ENCODE results near the gene MDFIC2. TPM values are rescaled to one million over a fixed set of nuclear protein-coding genes. Genes with fewer than 3 reads are reported as not detected.

The MDFIC2 gene
- total RNA-seq, 1 experiment from 2014 or later = not detected

DNA sequence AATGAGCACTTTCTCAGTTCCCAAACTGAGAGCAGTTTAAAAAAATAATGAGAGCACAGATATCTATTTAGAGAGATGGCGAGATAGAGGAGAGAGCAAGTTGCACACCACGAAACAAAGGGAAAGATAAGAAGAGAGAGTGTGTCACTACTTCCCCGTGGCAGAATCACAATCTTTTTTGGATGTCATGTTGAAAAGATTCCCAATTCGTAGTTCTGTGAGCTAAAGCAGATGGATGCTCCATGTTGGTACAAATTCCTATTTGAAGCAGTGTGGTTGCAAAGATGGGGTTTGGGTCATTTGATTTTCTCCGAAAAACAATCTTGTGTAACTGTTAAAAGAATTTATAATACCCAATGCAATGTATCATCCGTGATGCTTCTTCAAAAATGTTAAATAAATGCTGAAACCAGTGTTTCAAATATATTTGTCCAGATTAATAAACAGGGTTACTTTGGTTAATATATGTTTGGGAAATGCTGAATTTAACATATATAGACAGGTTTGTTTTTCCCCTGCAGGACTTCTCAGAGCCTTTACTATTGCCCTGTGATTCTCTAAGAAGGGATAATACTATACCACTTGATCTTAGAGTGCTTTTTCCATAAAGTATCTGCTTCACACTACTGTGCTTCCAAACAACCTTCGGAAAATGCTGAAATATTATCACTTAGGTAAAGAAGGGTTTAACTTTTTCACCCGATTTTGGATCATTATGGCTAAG lies 128.5 kb downstream of the MDFIC2 start:
- H3K9me3 Mint-ChIP-seq (ENCODE audit: low read depth, unreplicated experiment) = no peaks in the 10 kb centered on the region
- CTCF ChIA-PET = no interaction called here
- no peak for DNase-seq
- H3K27ac Mint-ChIP-seq (ENCODE audit: unreplicated experiment) = no peak overlapping the region
- H3K4me3 Mint-ChIP-seq (ENCODE audit: low read depth, unreplicated experiment) = no peak overlapping the region
- H3K27me3 Mint-ChIP-seq (ENCODE audit: unreplicated experiment) = no peaks in the 10 kb centered on the region
- no peaks in the 10 kb centered on the region for H3K4me1 Mint-ChIP-seq (ENCODE audit: low read depth, unreplicated experiment)
- TF ChIP-seq, protein P1, sequence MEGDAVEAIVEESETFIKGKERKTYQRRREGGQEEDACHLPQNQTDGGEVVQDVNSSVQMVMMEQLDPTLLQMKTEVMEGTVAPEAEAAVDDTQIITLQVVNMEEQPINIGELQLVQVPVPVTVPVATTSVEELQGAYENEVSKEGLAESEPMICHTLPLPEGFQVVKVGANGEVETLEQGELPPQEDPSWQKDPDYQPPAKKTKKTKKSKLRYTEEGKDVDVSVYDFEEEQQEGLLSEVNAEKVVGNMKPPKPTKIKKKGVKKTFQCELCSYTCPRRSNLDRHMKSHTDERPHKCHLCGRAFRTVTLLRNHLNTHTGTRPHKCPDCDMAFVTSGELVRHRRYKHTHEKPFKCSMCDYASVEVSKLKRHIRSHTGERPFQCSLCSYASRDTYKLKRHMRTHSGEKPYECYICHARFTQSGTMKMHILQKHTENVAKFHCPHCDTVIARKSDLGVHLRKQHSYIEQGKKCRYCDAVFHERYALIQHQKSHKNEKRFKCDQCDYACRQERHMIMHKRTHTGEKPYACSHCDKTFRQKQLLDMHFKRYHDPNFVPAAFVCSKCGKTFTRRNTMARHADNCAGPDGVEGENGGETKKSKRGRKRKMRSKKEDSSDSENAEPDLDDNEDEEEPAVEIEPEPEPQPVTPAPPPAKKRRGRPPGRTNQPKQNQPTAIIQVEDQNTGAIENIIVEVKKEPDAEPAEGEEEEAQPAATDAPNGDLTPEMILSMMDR (IDR thresholded peaks at IDR 0.05; ENCODE audit: unreplicated experiment) = no peak
- no peaks in the 10 kb centered on the region for H3K36me3 Mint-ChIP-seq (ENCODE audit: insufficient read depth, unreplicated experiment)
- intact Hi-C loops (cut with micrococcal nuclease; ENCODE audit: unreplicated experiment) = no loop called here
- no TSS peak for BruUV-seq (replicated peaks)

GRCh38 chr3:70182166-70182565 lies 130.3 kb downstream of the MDFIC2 start:
- Mint-ChIP-seq H3K4me1 (ENCODE audit: low read depth, unreplicated experiment) (no peaks in the 10 kb centered on the region), H3K27ac (ENCODE audit: unreplicated experiment) (no peak overlapping the region), H3K36me3 (ENCODE audit: insufficient read depth, unreplicated experiment) (no peaks in the 10 kb centered on the region), H3K27me3 (ENCODE audit: unreplicated experiment) (no peaks in the 10 kb centered on the region), H3K9me3 (ENCODE audit: low read depth, unreplicated experiment) (no peaks in the 10 kb centered on the region), H3K4me3 (ENCODE audit: low read depth, unreplicated experiment) (no peak overlapping the region)
- DNase-seq = no peak
- no TSS peak for BruUV-seq (replicated peaks)
- CTCF ChIA-PET = no interaction called here
- intact Hi-C loops (cut with micrococcal nuclease; ENCODE audit: unreplicated experiment) = no loop called here
- TF ChIP-seq, protein P1 (IDR thresholded peaks at IDR 0.05; ENCODE audit: unreplicated experiment) = no peak

DNA sequence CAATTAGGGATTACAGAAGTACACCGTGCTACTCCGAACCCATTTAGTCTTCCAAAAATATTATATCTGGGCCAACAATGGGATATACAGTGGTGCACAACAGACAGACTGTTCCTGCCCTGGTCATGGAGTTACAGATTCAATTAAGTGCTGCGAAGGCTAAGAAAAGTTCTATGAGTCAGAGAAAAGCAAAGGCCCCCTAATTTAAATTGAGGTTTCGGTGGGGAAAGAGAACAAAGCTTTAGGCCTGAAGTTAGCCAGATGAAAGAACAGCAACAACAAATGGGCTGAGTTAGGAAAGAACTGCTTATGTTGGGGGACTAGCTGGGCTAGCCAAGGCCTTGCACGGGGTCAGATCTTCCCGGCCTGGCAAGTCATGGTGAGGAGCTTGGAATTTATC lies 131.8 kb downstream of the MDFIC2 start:
- intact Hi-C loops (cut with micrococcal nuclease; ENCODE audit: unreplicated experiment) = no loop called here

GRCh38 chr3:70179111-70179510 lies 133.3 kb downstream of the MDFIC2 start:
- no TSS peak for BruUV-seq (replicated peaks)
- CTCF ChIA-PET = no interaction called here
- Mint-ChIP-seq H3K4me1 (ENCODE audit: low read depth, unreplicated experiment) (no peaks in the 10 kb centered on the region), H3K27ac (ENCODE audit: unreplicated experiment) (no peak overlapping the region), H3K9me3 (ENCODE audit: low read depth, unreplicated experiment) (no peaks in the 10 kb centered on the region), H3K27me3 (ENCODE audit: unreplicated experiment) (no peaks in the 10 kb centered on the region), H3K36me3 (ENCODE audit: insufficient read depth, unreplicated experiment) (no peaks in the 10 kb centered on the region), H3K4me3 (ENCODE audit: low read depth, unreplicated experiment) (no peak overlapping the region)
- no peak for DNase-seq
- TF ChIP-seq, protein P1 (IDR thresholded peaks at IDR 0.05; ENCODE audit: unreplicated experiment) = no peak
- intact Hi-C loops (cut with micrococcal nuclease; ENCODE audit: unreplicated experiment) = no loop called here

More for the DNA sequence above, 131.8 kb downstream of the MDFIC2 start:
- H3K36me3 Mint-ChIP-seq (ENCODE audit: insufficient read depth, unreplicated experiment) = no peaks in the 10 kb centered on the region
- no peaks in the 10 kb centered on the region for H3K4me1 Mint-ChIP-seq (ENCODE audit: low read depth, unreplicated experiment)
- BruUV-seq (replicated peaks) = no TSS peak
- TF ChIP-seq, protein P1 (IDR thresholded peaks at IDR 0.05; ENCODE audit: unreplicated experiment) = no peak
- no peaks in the 10 kb centered on the region for H3K9me3 Mint-ChIP-seq (ENCODE audit: low read depth, unreplicated experiment)
- no peak overlapping the region for H3K27ac Mint-ChIP-seq (ENCODE audit: unreplicated experiment)
- no peak for DNase-seq
- no peak overlapping the region for H3K4me3 Mint-ChIP-seq (ENCODE audit: low read depth, unreplicated experiment)
- CTCF ChIA-PET = no interaction called here
- H3K27me3 Mint-ChIP-seq (ENCODE audit: unreplicated experiment) = no peaks in the 10 kb centered on the region
